HG03108 (cell line): Measurements from ENCODE around the gene AIPL1.

Experiments
- ATAC-seq: cut with Tn5 transposase; IDR thresholded peaks from one replicate; pipeline ENCODE4 v1.9.1; 2021; ENCODE audit warnings: moderate library complexity; ENCODE audit not compliant: unreplicated experiment

AIPL1 gene

GRCh38 chr17:6423931-6424330, 11.0 kb downstream of the AIPL1 start:
- no peak for ATAC-seq

GRCh38 chr17:6422654-6423241, 12.2 kb downstream of the AIPL1 start:
- no peak for ATAC-seq

- no peak for ATAC-seq
Observed at GRCh38 chr17:6421700-6422604, 13.0 kb downstream of the AIPL1 start.

DNA sequence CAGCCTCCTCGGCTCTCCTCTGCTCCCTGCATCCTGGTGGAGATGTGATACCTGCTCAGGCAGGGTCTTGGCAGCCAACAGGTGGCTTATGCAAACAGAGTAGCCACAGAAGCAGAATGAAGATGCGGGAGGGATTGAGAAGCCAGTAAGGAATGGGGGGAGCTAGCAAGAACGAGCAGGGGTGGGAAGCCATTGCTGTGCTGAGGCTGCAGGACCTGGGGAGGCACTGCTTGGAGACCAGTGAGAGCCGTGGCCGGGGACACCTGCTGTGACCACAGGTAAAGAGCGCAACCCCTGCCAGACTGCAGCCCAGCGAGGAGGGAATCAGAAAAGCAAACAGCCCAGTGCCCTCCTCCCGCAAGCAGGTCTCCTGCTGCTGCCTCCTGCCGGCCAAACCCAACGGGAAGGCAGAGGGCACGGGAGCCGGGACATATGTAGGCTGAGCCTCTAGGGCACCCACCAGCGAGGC, 14.7 kb downstream of the AIPL1 start:
- no peak for ATAC-seq

DNA sequence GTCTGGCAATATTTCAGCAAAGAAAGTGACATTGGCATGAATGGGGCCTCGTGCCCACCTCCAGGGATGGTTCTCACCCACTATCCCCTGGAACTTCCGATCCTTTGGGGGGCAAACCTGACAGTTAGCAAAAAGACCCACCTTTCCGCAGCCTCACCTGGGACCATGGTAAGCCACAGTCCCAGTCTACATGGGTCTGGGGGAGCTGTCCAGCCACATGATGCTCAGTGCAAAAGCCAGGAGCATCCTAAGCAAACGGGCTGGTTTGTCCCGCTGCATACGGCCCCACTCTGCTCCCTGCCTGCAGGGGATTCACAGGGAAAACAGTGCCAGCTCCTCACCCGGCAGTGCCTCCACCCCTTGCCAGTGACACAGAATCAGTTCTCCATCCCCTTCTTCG, 19.3 kb downstream of the AIPL1 start:
- no peak for ATAC-seq

- no peak for ATAC-seq
Observed at GRCh38 chr17:6413065-6413464, 21.9 kb downstream of the AIPL1 start.

GRCh38 chr17:6408735-6409134, 26.2 kb downstream of the AIPL1 start:
- no peak for ATAC-seq

GRCh38 chr17:6408276-6408675, 26.6 kb downstream of the AIPL1 start:
- ATAC-seq = no peak

GRCh38 chr17:6402258-6402657, 32.7 kb downstream of the AIPL1 start:
- ATAC-seq = no peak

DNA sequence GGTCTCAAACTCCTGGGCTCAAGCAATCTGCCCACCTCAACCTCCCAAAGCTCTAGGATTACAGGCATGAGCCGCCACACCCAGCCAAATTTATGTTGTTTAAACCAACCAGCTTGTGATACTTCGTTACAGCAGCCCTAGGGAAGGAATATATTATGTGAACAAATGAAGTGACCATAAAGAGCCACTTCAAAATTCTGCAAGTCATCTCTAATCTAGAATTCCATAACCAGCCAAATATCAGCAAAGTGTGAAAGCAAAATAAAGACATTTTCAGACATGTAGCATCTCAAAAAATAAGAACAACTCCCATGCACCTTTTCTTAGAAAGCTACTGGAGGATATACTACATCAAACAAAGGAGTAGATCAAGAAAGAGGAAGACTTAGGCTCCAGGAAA, 36.0 kb downstream of the AIPL1 start:
- ATAC-seq = no peak

GRCh38 chr17:6394055-6394606, 40.8 kb downstream of the AIPL1 start:
- no peak for ATAC-seq

DNA sequence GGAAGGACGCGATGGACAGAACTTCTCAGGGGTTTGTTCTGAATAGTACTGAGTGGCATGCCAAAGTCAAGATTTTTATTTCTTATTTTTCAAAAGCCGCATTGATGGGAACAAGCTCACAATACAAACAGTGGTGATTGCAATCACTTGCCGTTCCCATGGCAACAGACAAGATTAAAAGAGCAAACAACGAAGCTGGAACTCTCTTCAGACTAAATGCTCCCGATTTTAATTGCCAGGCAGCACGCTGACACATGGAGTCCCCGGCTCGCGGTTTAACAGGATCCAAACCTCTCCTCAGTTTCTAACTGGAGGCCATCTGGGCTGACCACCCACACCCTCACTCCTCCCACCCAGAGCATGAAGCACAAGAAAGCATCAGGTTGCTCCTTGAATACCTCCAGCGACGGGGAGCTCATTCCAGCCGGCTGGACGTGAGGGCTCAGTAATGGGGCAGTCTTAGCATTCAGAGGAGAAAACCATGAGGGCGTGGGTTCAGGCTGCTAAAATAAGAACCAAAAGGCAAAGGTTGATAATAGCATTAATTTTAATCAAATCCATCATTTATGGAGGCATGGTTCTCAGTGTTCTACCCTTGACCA, 41.5 kb downstream of the AIPL1 start:
- no peak for ATAC-seq

GRCh38 chr17:6392609-6393350, 42.1 kb downstream of the AIPL1 start:
- no peak for ATAC-seq

- no peak for ATAC-seq
Observed at GRCh38 chr17:6388416-6388815, 46.5 kb downstream of the AIPL1 start.

DNA sequence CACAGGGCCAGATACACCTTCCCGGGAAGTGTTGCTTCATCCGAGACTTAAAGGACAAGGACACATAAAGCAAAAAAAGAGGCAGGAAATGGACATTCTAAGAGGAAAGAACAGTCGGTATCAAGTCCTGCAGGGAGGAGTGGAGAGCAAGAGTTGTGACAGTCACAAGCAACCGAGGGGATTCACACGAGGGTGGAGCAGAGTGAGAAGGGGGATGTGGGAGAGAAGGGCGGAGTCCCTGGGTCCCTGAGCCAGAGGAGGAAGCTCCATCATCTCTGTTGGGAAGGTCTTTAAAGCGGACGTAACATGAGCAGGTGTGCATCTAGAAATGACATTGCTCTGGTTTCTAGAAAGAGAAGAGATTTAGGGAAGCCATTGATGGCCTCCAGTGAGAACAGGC, 47.1 kb downstream of the AIPL1 start:
- ATAC-seq = no peak

DNA sequence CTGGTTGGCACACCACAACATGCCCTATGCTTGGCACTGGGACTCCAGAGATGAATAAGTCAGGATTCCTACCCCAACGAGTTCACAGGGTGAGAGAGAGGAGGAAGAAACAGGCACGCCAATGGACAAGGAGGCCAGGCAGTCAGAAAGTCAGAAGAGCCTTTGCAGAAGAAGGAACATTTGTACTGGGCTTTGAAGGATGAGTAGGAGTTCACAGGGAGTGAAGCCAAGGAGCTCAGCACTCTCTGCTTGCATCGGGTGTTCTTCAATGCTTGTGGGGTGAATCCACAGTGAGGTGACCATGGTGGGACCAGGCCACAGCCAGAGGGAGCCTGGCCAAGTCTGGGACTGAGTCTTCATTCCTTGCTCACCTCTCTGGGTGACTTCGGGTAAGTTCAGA, 47.5 kb downstream of the AIPL1 start:
- no peak for ATAC-seq

- ATAC-seq = no peak
Observed at GRCh38 chr17:6386041-6386630, 48.8 kb downstream of the AIPL1 start.

DNA sequence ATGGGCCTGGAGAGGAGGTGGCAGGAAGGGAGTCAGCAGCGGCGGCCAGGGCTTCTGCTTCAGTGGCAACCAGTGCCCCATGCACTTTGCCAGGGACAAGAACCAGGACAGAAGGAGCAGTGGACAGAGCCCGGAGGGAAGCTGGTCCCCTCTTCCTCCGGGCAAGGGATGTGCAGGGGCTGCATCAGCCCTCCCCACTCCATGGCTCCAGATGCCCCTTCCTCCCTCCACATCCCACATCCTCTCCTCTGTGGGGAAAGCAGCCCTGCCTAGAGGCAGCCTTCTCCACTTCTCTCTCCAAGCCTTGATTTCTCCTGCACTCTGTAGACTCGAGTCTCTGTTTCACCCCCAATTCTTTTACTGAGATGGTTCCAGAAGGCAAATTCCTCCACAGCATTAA, 50.4 kb downstream of the AIPL1 start:
- ATAC-seq = no peak

DNA sequence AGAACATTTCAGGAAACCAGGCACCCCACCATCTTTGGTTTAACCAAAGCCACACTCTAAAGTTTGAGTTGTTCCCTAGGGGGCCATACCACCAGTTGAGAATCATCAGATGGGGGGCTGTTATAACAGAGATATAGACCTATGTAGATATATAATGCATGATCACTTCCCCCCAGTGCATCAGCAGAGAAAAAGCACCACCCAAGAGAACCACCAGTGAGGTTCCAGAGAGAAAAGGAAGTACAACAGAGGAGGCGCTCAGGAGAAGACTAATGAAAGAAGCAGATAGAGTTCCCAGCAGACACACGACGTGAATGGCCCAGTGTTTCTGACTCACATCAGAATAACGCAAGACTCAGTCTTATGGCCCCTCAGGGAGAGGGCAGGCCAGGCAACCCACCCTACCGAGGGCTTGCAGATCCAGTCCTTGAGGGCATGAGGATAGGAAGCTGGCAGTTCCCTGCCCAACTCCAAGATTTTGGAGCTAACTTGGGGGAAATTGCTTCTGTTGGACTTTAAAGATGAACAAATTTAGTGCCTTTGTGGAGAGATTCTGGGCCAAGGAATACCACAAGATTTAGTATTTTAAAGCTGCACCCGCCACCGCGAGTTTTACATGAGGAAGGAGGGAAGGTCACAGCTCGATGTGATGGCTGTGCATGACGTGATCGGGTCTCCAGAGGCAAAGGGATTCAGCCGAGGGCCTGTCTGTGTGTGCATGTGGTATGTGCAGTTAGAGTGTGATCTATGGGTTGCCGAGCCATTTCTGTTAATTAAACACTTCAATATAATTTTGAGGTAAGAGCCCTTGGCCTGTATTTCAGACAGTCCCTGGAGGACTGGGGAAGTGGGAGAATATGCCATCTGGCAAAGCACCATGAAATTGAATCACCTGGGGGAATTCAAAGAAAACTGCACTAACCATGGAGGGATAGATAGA, 53.1 kb downstream of the AIPL1 start:
- no peak for ATAC-seq
